A673 (cell line): ENCODE results near the gene ARID3C. TPM values are rescaled to one million over a fixed set of nuclear protein-coding genes. Genes with fewer than 3 reads are reported as not detected.

Experiments
- BruUV-seq: library from RNA; stranded (reverse); fragments of 400-500 nt; replicated peaks from 2 replicates; lab custom pipeline; 2021; lab: Mats Ljungman, UMichigan
- CTCF ChIA-PET: fragments of 300-600 bp; sonication (Branson Sonifier 250); formaldehyde crosslinking; loops from one replicate; lab custom pipeline; 2022; ENCODE audit warnings: antibody characterized with exemption; lab: Charles Lee
- POLR2A ChIA-PET: fragments of 300-600 bp; sonication (Branson Sonifier 250); formaldehyde crosslinking; loops from one replicate; lab custom pipeline; 2022; ENCODE audit warnings: antibody characterized with exemption; ENCODE audit not compliant: low non-redundant PET; lab: Charles Lee
- DNase-seq: peaks from one replicate; pipeline ENCODE4 v3.0.0-alpha.2; 2015; ENCODE audit warnings: low spot score
- H3K27ac ChIP-seq: fragments of 200-600 bp; sonication (generic); 2 replicates; pipeline ENCODE4 v1.5.1; 2016; ENCODE audit warnings: mixed run types, low read depth, mild to moderate bottlenecking, mixed read lengths, antibody characterized with exemption, low read length; ENCODE audit not compliant: poor library complexity, severe bottlenecking
- H3K27me3 ChIP-seq: fragments of 200-600 bp; sonication (generic); replicated peaks from 2 replicates; pipeline ENCODE4 v1.6.1; 2017; ENCODE audit warnings: mixed run types, low read depth, mild to moderate bottlenecking, mixed read lengths, antibody characterized with exemption, low read length; ENCODE audit not compliant: insufficient read depth, poor library complexity
- H3K36me3 ChIP-seq: fragments of 200-600 bp; sonication (generic); 2 replicates; pipeline ENCODE4 v1.6.1; 2016; ENCODE audit warnings: mixed run types, mild to moderate bottlenecking, mixed read lengths, antibody characterized with exemption, low read length; ENCODE audit not compliant: insufficient read depth, poor library complexity, severe bottlenecking
- H3K4me1 ChIP-seq: fragments of 200-600 bp; sonication (generic); 2 replicates; pipeline ENCODE4 v1.6.1; 2017; ENCODE audit warnings: mixed run types, mild to moderate bottlenecking, mixed read lengths, antibody characterized with exemption, low read length; ENCODE audit not compliant: insufficient read depth, poor library complexity, severe bottlenecking
- H3K4me3 ChIP-seq: fragments of 200-600 bp; sonication (generic); 2 replicates; pipeline ENCODE4 v1.5.1; 2016; ENCODE audit warnings: low read depth, mixed run types, mild to moderate bottlenecking, mixed read lengths, low read length; ENCODE audit not compliant: poor library complexity, severe bottlenecking
- H3K9me3 ChIP-seq: fragments of 200-600 bp; sonication (generic); 2 replicates; pipeline ENCODE4 v1.6.1; 2016; ENCODE audit warnings: mixed run types, low read depth, mild to moderate bottlenecking, mixed read lengths, antibody characterized with exemption, low read length; ENCODE audit not compliant: poor library complexity, severe bottlenecking
- CTCF ChIP-seq: fragments of 300-800, 200-600 bp; sonication (generic); conservative IDR thresholded peaks from 2 replicates; pipeline ENCODE4 v1.5.1; 2017; ENCODE audit warnings: low read depth, mild to moderate bottlenecking, antibody characterized with exemption, low read length, moderate library complexity, mixed read lengths
- EZH2 ChIP-seq: fragments of 200-600 bp; sonication (generic); IDR thresholded peaks from 2 replicates; pipeline ENCODE4 v1.6.1; 2017; ENCODE audit warnings: borderline replicate concordance, low read depth, mild to moderate bottlenecking, mixed read lengths, antibody characterized with exemption, low read length; ENCODE audit not compliant: poor library complexity, severe bottlenecking
- intact Hi-C: fragments of 100-400 bp; cut with micrococcal nuclease; formaldehyde crosslinking; loops from one replicate; pipeline ENCODE4 v1.10.0; 2022; ENCODE audit not compliant: unreplicated experiment
- total RNA-seq: library from RNA; stranded (reverse); gene quantifications from 2 replicates; pipeline ENCODE4 v1.2.3, GENCODE V29; 2021

Gene ARID3C
- total RNA-seq, 1 experiment from 2014 or later: not detected

GRCh38 chr9:34654323-34655051 is 25.6 kb upstream of the ARID3C start:
- H3K27ac ChIP-seq: peak overlapping the region; percentile 74
- no peak overlapping the region for H3K4me3 ChIP-seq
- H3K9me3 ChIP-seq: no peaks in the 10 kb centered on the region
- CTCF ChIA-PET: no interaction called here
- no TSS peak for BruUV-seq
- intact Hi-C loops: no loop called here
- TF ChIP-seq EZH2 (no peak), CTCF (no peak)
- peaks cover 25% of the 10 kb centered on the region for H3K4me1 ChIP-seq
- DNase-seq: peak; percentile 72
- no peaks in the 10 kb centered on the region for H3K27me3 ChIP-seq
- no peaks in the 10 kb centered on the region for H3K36me3 ChIP-seq
- POLR2A ChIA-PET: no interaction called here

DNA sequence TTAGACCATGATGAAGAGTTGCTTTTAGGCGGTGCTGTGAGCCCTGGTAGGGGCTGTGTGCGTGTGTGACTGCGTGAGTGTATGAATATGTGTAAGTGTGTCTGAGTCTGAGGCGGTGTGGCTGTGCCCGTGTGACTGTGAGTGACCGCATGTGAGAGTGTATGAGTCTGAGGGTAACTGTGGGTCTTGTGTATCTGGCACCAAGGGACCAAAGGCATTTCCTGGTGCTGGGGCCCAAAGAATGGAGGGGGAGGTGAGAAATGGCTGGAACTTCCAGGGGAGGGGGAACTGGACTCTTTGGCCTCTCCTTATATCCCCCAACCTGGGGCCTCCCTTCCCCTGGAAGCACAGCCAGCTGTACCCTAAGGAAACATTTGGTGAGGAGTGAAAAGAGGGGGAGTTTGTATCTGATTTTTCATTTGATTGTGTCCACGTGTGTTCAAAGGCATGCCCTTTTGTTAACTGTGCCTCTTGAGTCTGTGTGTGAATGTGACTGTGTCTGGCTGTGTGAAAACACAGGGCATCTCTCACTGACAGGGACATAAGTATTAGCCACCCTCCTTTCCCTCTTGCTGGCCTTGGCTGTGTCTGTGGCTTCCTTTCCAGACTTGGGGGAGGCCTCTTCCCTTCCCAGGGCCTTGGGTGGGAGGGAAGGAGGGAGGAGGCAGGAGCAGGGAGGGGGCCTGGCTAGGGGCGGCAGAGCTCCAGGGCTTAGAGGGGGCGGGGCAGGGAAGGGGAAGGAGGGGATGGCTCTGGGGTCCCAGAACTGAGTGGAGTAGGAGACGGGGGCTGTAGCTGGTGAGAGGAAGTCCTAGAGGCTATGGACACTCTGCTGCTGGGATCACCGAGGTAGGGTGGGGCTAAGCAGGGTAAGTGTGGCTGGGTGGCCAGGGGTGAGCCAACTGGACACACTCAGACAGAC is 24.5 kb upstream of the ARID3C start:
- DNase-seq: peak; percentile 32
- ChIA-PET POLR2A (no interaction called here), CTCF (no interaction called here)
- H3K36me3 ChIP-seq: peaks cover 10% of the 10 kb centered on the region
- H3K27ac ChIP-seq: peak overlapping the region; percentile 74
- H3K9me3 ChIP-seq: no peaks in the 10 kb centered on the region
- H3K4me1 ChIP-seq: peaks cover 25% of the 10 kb centered on the region
- TF ChIP-seq CTCF: no peak
- no peak for TF ChIP-seq EZH2
- no TSS peak for BruUV-seq
- no peak overlapping the region for H3K4me3 ChIP-seq
- intact Hi-C loops: no loop called here
- H3K27me3 ChIP-seq: no peaks in the 10 kb centered on the region

- Histone ChIP-seq H3K9me3 (no peaks in the 10 kb centered on the region), H3K4me1 (peaks cover 25% of the 10 kb centered on the region), H3K4me3 (no peak overlapping the region), H3K27me3 (no peaks in the 10 kb centered on the region), H3K27ac (peak overlapping the region; percentile 74), H3K36me3 (peaks cover 17% of the 10 kb centered on the region)
- BruUV-seq: no TSS peak
- intact Hi-C loops: no loop called here
- TF ChIP-seq EZH2 (no peak), CTCF (no peak)
- CTCF ChIA-PET: no interaction called here
- POLR2A ChIA-PET: no interaction called here
- DNase-seq: no peak
Observed at GRCh38 chr9:34652602-34653000, 23.7 kb upstream of the ARID3C start.
